Non-pigmented ciliary epithelial cell (primary cell): Measurements from ENCODE around the gene DCN.
A peak's percentile ranks its signal among the peaks of the same experiment; 100 is the strongest.

ENCODE experiments used
- DNase-seq: peaks from one replicate; pipeline ENCODE4 v3.0.0-alpha.2; 2010; ENCODE audit warnings: low read depth

The DCN gene

GRCh38 chr12:91186156-91186555, 3.5 kb upstream of the DCN start:
- no peak for DNase-seq

- no peak for DNase-seq
Observed at GRCh38 chr12:91185421-91185820, 2.8 kb upstream of the DCN start.

GRCh38 chr12:91183551-91183950, 934 bp upstream of the DCN start:
- no peak for DNase-seq

GRCh38 chr12:91180582-91181395, 1.8 kb downstream of the DCN start:
- no peak for DNase-seq

GRCh38 chr12:91179966-91180561, 2.6 kb downstream of the DCN start:
- no peak for DNase-seq

- DNase-seq = no peak
Observed at GRCh38 chr12:91179315-91179714, 3.3 kb downstream of the DCN start.

GRCh38 chr12:91178781-91179180, 3.8 kb downstream of the DCN start:
- no peak for DNase-seq

- DNase-seq = no peak
Observed at GRCh38 chr12:91178139-91178561, 4.5 kb downstream of the DCN start.

GRCh38 chr12:91177381-91177780, 5.2 kb downstream of the DCN start:
- DNase-seq = no peak

- DNase-seq = no peak
Observed at GRCh38 chr12:91176915-91177314, 5.7 kb downstream of the DCN start.

GRCh38 chr12:91176358-91176757, 6.3 kb downstream of the DCN start:
- no peak for DNase-seq

- DNase-seq = no peak
Observed at GRCh38 chr12:91173124-91173523, 9.5 kb downstream of the DCN start.

GRCh38 chr12:91172096-91172495, 10.5 kb downstream of the DCN start:
- DNase-seq = no peak

GRCh38 chr12:91171476-91171875, 11.1 kb downstream of the DCN start:
- DNase-seq = no peak

- DNase-seq = no peak
Observed at GRCh38 chr12:91163116-91163515, 19.5 kb downstream of the DCN start.

GRCh38 chr12:91161009-91161408, 21.6 kb downstream of the DCN start:
- DNase-seq = no peak

GRCh38 chr12:91155990-91156389, 26.6 kb downstream of the DCN start:
- DNase-seq = no peak

- no peak for DNase-seq
Observed at GRCh38 chr12:91154131-91154530, 28.5 kb downstream of the DCN start.

- DNase-seq = no peak
Observed at GRCh38 chr12:91144053-91144452, 38.6 kb downstream of the DCN start.

- DNase-seq = no peak
Observed at GRCh38 chr12:91143206-91143605, 39.4 kb downstream of the DCN start.

GRCh38 chr12:91142221-91142631, 40.4 kb downstream of the DCN start:
- no peak for DNase-seq

GRCh38 chr12:91140026-91140931, 42.3 kb downstream of the DCN start:
- DNase-seq = peak; percentile 73

- DNase-seq = no peak
Observed at GRCh38 chr12:91139286-91139685, 43.3 kb downstream of the DCN start.
